ENCODE measurements around the gene LDLR. TPM values are rescaled to one million over a fixed set of nuclear protein-coding genes. Genes with fewer than 3 reads are reported as not detected.
A peak's percentile ranks its signal among the peaks of the same experiment; 100 is the strongest.
"Not testable (repeated sequence)": the region's sequence is repeated elsewhere in the genome, so short reads cannot be mapped to it uniquely, and the experiment has no call there.

Gene LDLR
- total and polyA plus RNA-seq, 2 experiments from 2014 or later: 13.8 to 29.6 TPM

GRCh38 chr19:11123114-11123513 is 33.9 kb downstream of the LDLR start:
- Histone ChIP-seq H3F3A (ENCODE audit: insufficient read depth) (0 out of 2 replicates have a peak, but pooled peaks cover 4% of the 10 kb centered on the region), H3K9ac (no peak overlapping the region), H3K27ac (no peak overlapping the region), H2AFZ (no peak overlapping the region), H3K4me1 (ENCODE audit: insufficient read depth) (no peaks in the 10 kb centered on the region), H3K4me3 (no peak overlapping the region), H3K9me3 (ENCODE audit: low read depth) (no peaks in the 10 kb centered on the region), H3K9me2 (ENCODE audit: insufficient read depth) (no peaks in the 10 kb centered on the region), H3K79me2 (ENCODE audit: insufficient read depth) (no peaks in the 10 kb centered on the region), H3K36me3 (ENCODE audit: low read depth) (peaks cover 15% of the 10 kb centered on the region; the same call in 1 of the 2 replicates), H4K20me1 (ENCODE audit: insufficient read depth) (no peaks in the 10 kb centered on the region), H3K27me3 (replicated peaks; ENCODE audit: insufficient read depth) (no peaks in the 10 kb centered on the region), H3K4me2 (ENCODE audit: unreplicated experiment) (no peak overlapping the region)
- DNase-seq: no peak
- in situ Hi-C loops (cut with MboI): no loop called here
- no peak for TF ChIP-seq EZH2phosphoT487 (IDR thresholded peaks at IDR 0.05; ENCODE audit: insufficient read depth, low read depth)
- TF ChIP-seq EZH2 (IDR thresholded peaks at IDR 0.05; ENCODE audit: insufficient read depth, poor library complexity, severe bottlenecking): no peak
- WGBS, 2 experiments (ENCODE audit: low coverage in 1 of 2, low lambda C conversion rate in 2 of 2, missing lambda C conversion rate in 2 of 2): 82 to 87% methylated on average over 13 of the region's 13 CpGs

DNA sequence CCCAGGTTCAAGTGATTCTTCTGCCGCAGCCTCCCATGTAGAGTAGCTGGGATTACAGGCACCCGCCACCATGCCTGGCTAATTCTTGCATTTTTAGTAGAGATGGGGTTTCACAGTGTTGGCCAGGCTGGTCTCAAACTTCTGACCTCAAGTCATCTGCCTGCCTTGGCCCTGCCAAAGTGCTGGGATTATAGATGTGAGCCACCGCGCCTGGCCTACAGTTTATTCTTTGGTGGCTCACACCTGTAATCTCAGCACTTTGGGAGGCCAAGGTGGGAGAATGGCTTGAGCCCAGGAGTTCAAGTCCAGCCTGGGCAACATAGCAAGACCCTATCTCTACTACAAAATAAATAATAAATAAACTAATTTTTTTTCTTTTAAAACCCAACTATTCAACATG is 34.9 kb downstream of the LDLR start:
- H3K4me3 ChIP-seq; H3K9me2 ChIP-seq (ENCODE audit: insufficient read depth); H4K20me1 ChIP-seq (ENCODE audit: insufficient read depth); DNase-seq; H3K27me3 ChIP-seq (replicated peaks; ENCODE audit: insufficient read depth); H3F3A ChIP-seq (ENCODE audit: insufficient read depth); H3K4me1 ChIP-seq (ENCODE audit: insufficient read depth); H3K79me2 ChIP-seq (ENCODE audit: insufficient read depth); H3K9me3 ChIP-seq (ENCODE audit: low read depth); H3K27ac ChIP-seq; H3K9ac ChIP-seq; in situ Hi-C loops (cut with MboI); H2AFZ ChIP-seq; H3K4me2 ChIP-seq (ENCODE audit: unreplicated experiment): not testable (repeated sequence)
- peaks cover 11% of the 10 kb centered on the region; the same call in 1 of the 2 replicates for H3K36me3 ChIP-seq (ENCODE audit: low read depth)
- 86% methylated on average over 4 of the region's 4 CpGs for WGBS, 2 experiments (ENCODE audit: low coverage in 1 of 2, low lambda C conversion rate in 2 of 2, missing lambda C conversion rate in 2 of 2)

DNA sequence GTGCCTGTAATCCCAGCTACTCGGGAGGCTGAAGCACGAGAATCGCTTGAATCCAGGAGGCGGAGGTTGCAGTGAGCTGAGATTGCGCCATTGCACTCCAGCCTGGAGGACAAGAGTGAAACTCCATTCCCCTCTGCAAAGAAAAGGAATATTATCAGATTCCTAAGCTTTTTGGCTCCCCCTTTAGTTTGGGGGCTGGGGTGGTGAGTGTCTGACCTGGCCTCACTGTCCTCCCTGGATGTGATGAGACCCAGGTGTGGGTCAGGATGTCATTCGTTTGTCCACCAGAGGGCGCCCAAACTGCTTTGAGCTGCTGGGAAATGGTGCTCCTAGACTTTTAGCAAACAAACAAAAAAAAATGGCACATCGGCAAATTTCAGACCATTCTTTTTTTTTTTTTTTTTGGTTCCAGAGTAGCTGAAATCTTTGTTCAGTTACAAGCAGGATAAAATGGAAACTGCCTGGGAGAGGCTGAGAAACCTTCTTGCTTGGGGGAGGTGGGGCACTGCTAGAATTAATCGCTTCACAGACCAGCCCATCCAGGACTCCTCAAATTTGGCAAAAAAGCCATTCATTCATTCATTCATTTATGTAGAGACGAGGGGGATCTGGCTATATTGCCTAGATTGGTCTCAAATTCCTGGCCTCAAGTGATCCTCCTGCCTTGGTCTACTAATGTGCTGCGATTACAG is 36.9 kb downstream of the LDLR start:
- TF ChIP-seq EZH2 (IDR thresholded peaks at IDR 0.05; ENCODE audit: insufficient read depth, poor library complexity, severe bottlenecking) (no peak), EZH2phosphoT487 (IDR thresholded peaks at IDR 0.05; ENCODE audit: insufficient read depth, low read depth) (no peak)
- Histone ChIP-seq H3K36me3 (ENCODE audit: low read depth) (peaks cover 17% of the 10 kb centered on the region; the same call in 1 of the 2 replicates), H3K9ac (no peak overlapping the region), H4K20me1 (ENCODE audit: insufficient read depth) (no peaks in the 10 kb centered on the region), H3K27me3 (replicated peaks; ENCODE audit: insufficient read depth) (no peaks in the 10 kb centered on the region), H3K27ac (no peak overlapping the region), H3K4me3 (no peak overlapping the region), H3K79me2 (ENCODE audit: insufficient read depth) (no peaks in the 10 kb centered on the region), H3K9me3 (ENCODE audit: low read depth) (no peaks in the 10 kb centered on the region), H3K4me1 (ENCODE audit: insufficient read depth) (no peaks in the 10 kb centered on the region), H3K9me2 (ENCODE audit: insufficient read depth) (no peaks in the 10 kb centered on the region), H3F3A (ENCODE audit: insufficient read depth) (0 out of 2 replicates have a peak, but pooled peaks cover under 1% of the 10 kb centered on the region), H2AFZ (no peak overlapping the region), H3K4me2 (ENCODE audit: unreplicated experiment) (no peak overlapping the region)
- WGBS, 2 experiments (ENCODE audit: low coverage in 1 of 2, low lambda C conversion rate in 2 of 2, missing lambda C conversion rate in 2 of 2): 60 to 61% methylated on average over 11 of the region's 11 CpGs
- in situ Hi-C loops (cut with MboI): no loop called here
- DNase-seq: peak; percentile 84

GRCh38 chr19:11127905-11128304 is 38.6 kb downstream of the LDLR start:
- Histone ChIP-seq H3K4me2 (ENCODE audit: unreplicated experiment) (no peak overlapping the region), H3K9me2 (ENCODE audit: insufficient read depth) (no peaks in the 10 kb centered on the region), H3K27me3 (replicated peaks; ENCODE audit: insufficient read depth) (no peaks in the 10 kb centered on the region), H2AFZ (no peak overlapping the region), H3K4me1 (ENCODE audit: insufficient read depth) (no peaks in the 10 kb centered on the region), H3K4me3 (no peak overlapping the region), H3K9me3 (ENCODE audit: low read depth) (no peaks in the 10 kb centered on the region), H3K79me2 (ENCODE audit: insufficient read depth) (no peaks in the 10 kb centered on the region), H4K20me1 (ENCODE audit: insufficient read depth) (no peaks in the 10 kb centered on the region), H3K27ac (no peak overlapping the region), H3K36me3 (ENCODE audit: low read depth) (peaks cover 17% of the 10 kb centered on the region; the same call in 1 of the 2 replicates), H3F3A (ENCODE audit: insufficient read depth) (no peaks in the 10 kb centered on the region), H3K9ac (no peak overlapping the region)
- TF ChIP-seq EZH2phosphoT487 (IDR thresholded peaks at IDR 0.05; ENCODE audit: insufficient read depth, low read depth) (no peak), EZH2 (IDR thresholded peaks at IDR 0.05; ENCODE audit: insufficient read depth, poor library complexity, severe bottlenecking) (no peak)
- in situ Hi-C loops (cut with MboI): no loop called here
- WGBS, 2 experiments (ENCODE audit: low coverage in 1 of 2, low lambda C conversion rate in 2 of 2, missing lambda C conversion rate in 2 of 2): 85 to 90% methylated on average over 15 of the region's 15 CpGs
- DNase-seq: no peak

All from GM23248 (cell line).